GM18951 (cell line): Measurements from ENCODE around the gene HID1.

ENCODE experiments used
- POLR2A ChIP-seq: IDR thresholded peaks from 4 replicates; pipeline ENCODE4 v1.6.1; 2011; ENCODE audit warnings: mild to moderate bottlenecking; ENCODE audit not compliant: insufficient read length, insufficient read depth; ENCODE audit errors: extremely low read depth
- in situ Hi-C: fragments of 300-500 bp; cut with MboI; formaldehyde crosslinking; loops from one replicate; pipeline ENCODE4 v1.12.0; 2022; ENCODE audit warnings: low sequenced_read_pairs, mixed read lengths, inconsistent platforms; ENCODE audit not compliant: unreplicated experiment

HID1 gene

DNA sequence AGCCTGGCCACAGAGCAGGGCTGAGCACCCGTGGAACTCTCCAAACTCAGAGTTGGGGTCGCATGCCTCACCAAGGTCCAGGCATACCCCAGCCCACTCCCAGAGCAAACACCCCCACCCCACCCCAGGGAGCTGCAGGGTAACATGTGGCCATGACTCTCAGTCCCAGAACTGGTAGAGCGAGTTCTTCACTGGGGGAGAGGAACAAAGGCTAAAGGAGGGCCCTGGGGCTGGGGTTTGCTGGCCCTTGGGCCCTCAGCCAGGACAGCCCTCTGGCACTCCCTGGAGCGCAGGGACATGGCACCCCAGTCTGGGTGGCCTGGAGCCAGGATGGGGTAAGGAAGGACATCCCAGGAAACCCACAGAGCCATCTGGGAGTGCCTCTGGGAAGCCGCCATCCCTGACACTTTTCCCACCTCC lies 4.2 kb downstream of the HID1 start:
- in situ Hi-C loops = no loop called here
- no peak for TF ChIP-seq POLR2A

DNA sequence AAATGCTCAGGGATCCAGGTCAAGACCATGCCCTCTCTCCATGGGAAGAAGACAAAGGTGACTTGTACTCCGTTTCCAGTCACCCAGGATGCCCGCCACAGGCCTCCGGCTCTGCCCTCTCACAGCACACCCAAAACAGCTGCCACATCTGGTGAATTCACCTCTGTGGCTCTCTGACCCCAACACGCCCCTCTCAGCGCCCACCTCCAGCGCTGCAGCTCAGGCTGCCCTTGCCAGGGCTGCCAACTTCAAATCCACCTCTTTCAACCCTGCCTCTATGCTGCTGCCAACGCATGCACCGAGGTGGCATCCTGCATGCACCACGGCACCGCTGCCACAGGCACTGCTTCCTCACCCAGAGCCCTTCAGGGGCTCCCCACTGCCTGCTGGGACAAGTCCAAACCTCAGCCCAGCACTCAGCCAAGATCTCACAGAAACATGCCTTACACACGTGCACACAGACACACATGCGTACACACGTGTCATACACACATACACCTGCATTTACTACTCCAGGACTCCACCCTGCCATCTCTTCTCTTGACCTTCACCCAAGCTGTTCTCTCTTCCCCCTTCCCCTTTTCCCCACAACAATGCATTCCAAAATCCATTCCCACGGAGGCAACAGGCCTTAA lies 7.5 kb downstream of the HID1 start:
- no peak for TF ChIP-seq POLR2A
- in situ Hi-C loops = no loop called here

DNA sequence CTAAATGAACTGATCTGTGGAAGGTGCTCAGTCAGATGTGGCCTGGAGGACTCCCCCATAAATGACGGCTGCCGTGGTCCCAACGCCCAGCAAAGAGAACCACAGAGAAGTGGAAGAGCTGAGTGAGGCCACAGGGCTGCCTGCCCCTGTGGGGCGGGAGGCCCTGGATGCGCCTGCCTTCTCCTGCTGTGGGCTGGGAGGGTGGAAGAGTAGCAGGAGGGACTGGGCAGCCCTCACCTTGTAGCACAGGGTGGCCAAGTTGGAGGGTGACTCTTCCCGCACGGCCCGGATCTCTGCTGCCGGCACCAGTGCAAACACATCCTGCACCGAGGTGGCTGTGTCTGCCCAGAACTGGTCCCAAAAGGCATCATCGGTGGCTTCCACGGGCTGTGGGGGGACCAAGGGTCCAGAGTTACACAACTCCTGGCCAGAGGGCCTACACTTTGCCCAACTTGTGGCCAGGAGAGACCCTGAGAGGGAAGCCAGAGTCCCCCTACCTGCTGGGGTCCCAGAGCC lies 8.3 kb downstream of the HID1 start:
- no peak for TF ChIP-seq POLR2A
- in situ Hi-C loops = no loop called here

DNA sequence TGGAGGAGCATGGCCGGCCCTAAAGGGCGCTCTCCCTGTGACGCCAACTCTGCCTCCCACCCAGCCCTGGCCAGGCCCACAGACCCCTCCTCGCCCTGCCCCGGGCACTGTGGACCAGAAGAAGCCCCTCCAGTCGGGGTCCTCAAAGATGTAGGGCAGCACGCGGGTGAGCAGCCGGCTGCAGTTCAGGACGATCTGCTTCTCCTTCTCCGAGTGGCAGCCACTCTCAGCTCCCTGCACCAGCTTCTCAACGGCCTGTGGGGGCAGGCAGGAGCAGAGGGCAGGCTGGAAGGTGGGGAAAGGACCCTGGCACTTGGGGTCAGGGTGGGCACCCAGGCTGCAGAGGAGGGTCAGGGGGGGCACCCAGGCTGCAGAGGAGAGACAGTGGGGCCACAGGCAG lies 8.9 kb downstream of the HID1 start:
- TF ChIP-seq POLR2A = no peak
- in situ Hi-C loops = no loop called here

DNA sequence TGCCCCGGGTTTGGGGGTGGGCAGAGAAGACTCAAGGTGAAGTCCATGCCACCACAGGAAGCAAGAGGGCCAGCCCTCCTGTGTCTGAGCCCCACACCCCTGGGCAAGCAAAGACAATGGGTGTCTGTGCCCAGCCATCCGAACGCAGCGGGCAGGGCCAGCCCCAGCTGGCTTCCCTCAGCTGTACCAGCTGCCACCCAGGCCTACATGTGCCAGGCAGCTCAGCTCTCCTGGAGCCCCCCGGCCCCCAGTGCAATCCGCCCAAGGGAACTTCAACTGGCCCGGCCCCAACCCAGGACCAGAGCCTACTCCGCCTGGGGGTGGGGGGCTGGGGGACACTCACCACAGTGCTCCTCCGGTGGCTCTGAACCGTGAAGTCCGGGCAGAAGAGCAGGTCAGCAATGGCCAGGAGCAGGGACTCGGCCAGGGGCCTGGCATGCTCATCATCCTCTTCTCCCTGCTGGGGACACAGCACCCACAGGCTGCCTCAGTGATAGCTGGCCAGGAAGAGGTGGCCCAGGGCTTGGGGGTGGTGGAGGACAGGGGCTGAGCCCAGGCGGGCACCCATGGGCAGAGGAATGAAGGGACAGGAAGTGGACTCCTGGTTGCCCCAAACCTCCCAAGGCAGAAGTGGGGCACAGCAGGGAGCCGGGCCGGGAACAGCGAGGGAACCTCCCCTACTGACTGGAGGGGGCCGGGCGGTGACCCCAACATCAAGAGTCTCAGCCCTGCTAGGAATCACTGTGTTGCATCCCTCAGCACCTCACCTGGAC lies 9.8 kb downstream of the HID1 start:
- TF ChIP-seq POLR2A = no peak
- in situ Hi-C loops = no loop called here

DNA sequence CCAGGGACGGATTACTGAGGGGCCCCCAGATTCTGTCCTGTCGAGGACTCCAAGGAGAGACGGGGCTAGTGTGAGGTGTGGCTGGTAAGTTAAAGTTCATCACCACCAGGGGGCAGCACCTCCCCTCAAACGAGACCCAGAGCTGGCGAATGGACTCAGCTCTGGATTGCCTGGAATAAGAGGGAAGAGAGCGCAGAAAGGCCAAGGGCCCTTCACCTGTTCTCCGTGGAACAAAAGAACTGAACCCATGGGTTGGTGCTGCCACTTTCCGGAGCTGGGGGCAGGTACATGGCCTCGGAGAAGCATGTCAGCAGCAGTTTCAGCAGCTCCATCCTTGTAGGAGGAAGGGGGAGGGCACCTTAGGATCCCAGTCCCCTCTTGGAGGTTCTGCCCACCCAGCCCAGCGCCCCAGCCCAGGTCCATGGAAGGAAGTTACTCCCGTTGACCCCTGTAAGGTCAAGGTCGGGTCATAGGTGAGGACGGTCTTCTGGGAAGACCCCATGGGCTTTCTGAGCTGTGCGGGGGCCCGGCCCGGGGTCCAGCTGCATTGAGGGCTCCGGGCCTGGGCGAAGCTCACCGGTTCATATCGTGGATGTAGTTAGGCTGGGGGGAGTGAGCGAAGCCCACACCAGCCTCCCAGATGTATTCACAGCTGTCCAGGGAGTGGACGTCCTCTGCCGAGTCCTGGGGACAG lies 10.8 kb downstream of the HID1 start:
- in situ Hi-C loops = no loop called here
- no peak for TF ChIP-seq POLR2A

DNA sequence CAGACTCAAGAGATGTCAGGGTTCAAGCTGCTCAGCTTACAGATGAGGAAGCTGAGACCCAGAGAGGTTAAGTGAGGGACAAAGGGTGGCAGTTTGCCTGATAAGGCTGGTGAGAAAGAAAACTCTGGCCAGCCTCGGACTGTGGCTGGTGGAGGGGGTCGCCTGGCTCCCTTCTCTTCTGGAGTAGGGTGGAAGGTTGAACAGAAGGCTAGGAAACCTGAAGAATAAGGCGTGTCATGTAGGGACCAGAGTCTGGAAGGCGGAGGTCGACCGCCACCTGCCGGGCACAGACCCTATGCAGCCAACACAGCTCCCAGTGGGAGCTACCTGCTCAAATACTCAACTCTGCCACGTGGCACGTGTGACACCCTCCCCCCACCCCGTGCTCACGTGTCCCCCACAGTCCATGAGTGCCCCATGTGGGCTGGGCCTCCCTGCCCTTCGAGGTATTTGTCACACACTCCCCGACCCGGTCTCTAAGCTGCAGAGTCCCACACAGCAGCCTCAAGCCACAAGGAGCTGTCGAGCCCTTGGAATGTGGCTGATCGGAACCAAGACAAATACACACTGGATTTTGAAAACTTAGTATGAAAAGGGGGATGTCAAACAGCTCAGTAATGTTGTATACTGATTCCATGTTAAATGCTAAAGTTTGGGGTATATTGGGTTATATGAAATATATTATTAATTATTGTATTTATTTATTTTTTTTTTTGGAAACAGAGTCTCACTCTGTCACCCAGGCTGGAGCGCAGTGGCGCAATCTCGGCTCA lies 11.8 kb downstream of the HID1 start:
- in situ Hi-C loops = no loop called here
- TF ChIP-seq POLR2A = no peak

DNA sequence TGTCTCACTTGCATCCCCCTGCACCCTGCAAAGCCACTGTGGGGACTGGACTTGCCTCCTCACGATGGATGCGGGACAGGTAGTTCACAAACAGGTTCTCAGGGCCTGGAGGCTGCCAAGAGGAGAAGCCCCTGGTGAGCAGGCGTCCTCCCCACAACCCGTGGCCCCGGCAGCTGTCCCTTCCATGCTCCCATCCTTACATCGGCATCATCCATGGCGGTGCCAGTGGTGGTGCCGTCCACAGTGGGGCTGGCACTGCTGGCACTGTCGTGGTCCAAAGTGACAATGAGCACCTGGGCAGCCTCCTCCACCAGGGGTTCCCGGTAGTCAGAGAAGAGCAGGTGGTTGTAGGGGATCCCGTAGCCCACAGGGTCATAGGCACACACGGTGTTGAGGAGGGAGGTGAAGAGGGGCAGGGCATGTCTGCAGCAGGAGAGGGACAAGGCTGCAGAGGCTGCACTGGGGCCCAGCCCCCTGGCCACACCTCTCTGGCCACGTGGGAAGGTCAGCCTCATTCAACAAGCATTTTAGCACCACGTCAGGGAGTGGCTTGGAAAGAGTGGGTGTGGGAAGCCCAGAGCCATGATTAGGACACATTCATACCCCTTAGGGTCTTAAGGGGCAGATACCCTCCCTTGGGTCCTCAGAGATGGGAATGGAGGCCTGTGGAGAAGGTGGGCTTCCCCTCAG lies 12.6 kb downstream of the HID1 start:
- no peak for TF ChIP-seq POLR2A
- in situ Hi-C loops = no loop called here

DNA sequence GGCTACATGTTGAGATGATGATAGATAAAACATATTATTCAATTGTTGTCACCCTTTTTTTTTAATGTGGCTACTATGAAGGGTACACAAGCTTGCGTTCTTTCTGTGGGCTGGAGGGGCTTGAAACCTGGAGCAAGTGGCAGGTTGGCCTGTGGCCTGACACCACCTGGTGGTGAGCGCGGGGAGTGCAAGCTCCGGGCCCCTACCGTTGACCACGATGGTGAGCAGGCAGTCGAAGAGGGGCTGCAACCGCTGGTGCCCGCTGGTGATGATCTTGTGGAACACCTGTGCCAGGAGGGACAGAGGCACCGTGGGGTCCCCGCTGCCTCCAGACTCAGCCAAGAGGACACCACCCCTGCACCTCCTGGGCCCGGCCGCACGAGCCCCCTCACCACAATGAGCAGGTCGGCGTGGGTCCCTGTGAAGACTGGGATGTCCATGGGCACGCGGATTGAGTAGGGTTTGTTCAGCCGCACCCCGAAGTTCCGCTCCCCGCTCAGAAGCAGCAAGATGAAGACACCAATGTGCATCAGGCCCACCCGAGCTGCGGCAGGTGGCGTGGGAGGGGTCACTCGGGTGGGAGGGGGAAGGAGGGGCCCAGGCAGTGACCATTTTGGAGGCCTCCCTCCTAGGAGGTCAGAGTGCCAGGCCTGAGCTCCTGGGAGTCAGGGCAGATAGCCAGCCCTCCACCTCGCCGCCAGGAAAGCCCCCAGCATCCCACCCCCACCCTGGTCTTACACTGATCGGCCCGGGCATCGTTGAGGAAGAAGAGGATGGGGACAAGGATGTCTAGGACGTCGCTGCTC lies 14.4 kb downstream of the HID1 start:
- TF ChIP-seq POLR2A = no peak
- in situ Hi-C loops = no loop called here

DNA sequence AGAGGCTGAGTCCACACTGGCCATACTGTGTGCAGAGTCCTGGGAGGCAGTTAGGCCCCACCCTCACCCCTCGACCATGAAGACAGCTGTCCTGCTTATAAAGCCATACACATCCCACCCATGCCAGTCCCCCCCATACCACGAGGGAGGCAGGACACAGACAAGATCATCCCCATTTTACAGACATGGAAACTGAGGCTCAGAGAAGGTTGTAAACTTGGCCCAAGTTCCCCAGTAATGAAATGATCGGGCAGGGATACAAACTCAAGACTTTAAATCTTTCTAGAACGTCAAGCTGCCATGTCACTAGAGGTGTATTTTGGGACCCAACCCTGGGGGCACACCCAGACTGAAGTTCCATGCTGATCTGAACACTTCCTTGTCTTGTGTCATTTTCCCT lies 16.5 kb downstream of the HID1 start:
- in situ Hi-C loops = no loop called here
- TF ChIP-seq POLR2A = no peak

DNA sequence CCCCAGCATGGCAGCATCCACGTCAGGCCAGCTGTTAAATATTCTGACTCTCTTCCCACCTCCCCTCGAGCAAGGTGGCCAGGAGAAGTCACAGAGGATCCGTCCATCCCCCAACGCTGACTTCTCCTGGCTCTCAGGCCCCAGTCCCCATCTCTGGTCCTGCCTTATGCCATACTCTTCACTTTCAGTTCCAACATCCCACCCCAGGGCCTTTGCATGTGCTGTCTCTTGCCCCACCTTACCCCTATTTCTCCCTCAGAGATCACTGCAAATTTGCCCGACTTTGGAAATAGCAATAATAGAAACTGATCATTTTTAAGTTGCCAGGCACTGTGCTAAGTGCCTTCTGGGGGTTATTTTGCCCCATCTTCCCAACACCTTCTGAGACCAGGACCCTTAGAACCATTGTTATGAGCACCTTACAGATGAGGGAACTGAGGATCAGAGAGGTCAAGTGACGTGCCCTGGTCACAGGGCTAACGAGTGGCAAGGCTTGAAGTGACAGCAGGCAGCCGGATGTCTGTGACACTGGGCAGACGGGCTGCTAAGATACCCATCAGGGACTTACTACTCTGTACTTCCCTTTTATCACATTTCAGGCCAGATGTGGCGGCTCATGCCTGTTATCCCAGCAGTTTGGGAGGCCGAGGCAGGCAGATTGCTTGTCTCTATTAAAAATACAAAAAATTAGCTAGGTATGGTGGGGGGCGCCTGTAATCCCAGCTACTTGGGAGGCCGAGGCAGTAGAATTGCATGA lies 17.7 kb downstream of the HID1 start:
- no peak for TF ChIP-seq POLR2A
- in situ Hi-C loops = no loop called here
